CD4-positive, alpha-beta T cell treated with Interleukin-4 for 4 hours (primary cell): ENCODE measurements around the gene ZNF552.
"Not testable (repeated sequence)": the region's sequence is repeated elsewhere in the genome, so short reads cannot be mapped to it uniquely, and the experiment has no call there.

Source experiments
- DNase-seq: peaks from one replicate; pipeline ENCODE4 v3.0.0-alpha.2; 2020

The ZNF552 gene

DNA sequence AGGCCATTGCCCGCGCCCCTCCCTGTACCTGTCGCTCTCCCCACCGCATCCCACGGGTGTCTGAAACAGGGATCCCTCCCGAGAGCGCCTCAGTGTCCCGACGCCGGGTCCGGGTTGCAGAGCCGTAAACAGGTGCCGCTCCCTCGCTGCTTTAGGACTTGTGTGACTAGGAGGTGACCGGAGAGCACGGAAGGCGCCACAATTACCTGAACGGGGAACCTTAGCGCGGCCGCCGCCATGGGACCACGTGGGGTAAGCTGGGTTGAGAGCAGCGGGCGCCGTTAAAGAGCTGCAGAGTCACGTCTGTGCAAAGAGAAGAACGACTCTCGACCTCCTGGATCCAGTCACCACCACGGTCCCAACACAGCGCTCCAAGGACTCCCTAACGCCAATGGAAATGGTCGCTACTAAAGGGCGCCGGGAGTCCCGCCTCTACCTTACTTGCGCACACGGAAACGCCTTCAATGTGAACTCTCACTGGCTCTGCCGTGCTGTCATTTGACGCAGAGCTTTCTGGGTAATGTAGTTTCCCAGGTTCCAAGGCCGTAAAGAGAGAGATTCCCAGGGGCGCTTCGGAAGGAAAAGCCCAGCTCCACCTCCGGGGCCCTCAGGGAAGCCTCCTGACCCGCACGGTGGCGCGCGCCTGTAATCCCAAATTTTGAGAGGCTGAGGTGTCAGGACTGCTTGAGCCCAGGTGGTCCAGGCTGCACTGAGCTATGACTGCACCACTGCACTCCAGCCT lies at the start of gene ZNF552:
Gene ZNF552, minus strand, starts transcription at position 409 of the 742 bp plus-strand sequence. Its CDS starts 170 bp downstream, at position 239.
- DNase-seq: peak; percentile 81

- DNase-seq: not testable (repeated sequence)
Observed at GRCh38 chr19:57862351-57862750, 47.6 kb upstream of the ZNF552 start.

DNA sequence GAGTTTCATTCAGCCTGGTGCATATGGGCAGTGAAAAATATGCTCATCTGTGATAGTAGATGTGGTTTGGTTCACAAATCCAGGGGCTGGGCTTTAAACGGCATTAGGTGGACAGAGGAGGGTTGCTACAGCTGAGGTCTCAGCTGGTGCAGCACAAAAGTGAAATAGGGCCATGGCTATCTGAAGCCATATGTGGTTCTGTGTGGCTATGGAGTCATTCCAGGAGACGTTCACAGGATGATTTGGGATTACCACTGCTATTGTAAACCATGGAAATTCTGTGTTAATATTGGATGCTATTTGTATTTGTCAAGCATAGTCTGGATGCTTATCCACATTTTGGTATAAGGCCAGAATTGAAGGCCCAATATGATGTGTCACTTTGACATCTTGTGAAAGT lies 39.4 kb upstream of the ZNF552 start:
- DNase-seq: not testable (repeated sequence)

- DNase-seq: not testable (repeated sequence)
Observed at GRCh38 chr19:57851812-57852603, 37.3 kb upstream of the ZNF552 start.

DNA sequence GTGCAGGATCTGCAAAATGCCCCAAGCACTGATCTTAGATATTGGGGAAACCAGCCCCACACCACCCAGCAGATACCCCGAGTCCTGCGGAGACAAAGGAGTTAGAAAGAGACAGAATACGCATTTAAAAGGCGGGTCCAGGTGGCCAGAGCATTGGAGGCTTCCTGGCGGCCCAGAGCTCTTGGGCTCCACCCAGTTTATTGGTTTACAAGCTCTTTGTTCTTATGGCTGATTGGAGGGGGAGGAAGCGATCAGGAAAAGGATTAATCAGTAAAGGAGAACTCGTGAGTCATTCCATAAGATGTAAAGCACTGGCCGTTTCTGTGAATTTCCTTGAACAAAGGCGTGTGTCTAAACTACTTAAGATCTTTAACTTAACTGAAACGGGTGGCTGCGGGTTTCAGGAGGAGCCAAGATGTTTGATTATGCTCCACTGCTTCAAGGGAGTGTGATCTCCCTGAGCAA lies 35.9 kb upstream of the ZNF552 start:
- DNase-seq: peak; percentile 25

GRCh38 chr19:57849666-57850473 lies 35.2 kb upstream of the ZNF552 start, which contains the start of gene ZNF587:
Gene ZNF587, plus strand, starts transcription at chr19:57849859. Its CDS starts 180 bp downstream, at chr19:57850039.
- peak; percentile 86 for DNase-seq

GRCh38 chr19:57849162-57849665 lies 34.5 kb upstream of the ZNF552 start:
- DNase-seq: not testable (repeated sequence)

- DNase-seq: not testable (repeated sequence)
Observed at GRCh38 chr19:57847164-57847563, 32.5 kb upstream of the ZNF552 start.

DNA sequence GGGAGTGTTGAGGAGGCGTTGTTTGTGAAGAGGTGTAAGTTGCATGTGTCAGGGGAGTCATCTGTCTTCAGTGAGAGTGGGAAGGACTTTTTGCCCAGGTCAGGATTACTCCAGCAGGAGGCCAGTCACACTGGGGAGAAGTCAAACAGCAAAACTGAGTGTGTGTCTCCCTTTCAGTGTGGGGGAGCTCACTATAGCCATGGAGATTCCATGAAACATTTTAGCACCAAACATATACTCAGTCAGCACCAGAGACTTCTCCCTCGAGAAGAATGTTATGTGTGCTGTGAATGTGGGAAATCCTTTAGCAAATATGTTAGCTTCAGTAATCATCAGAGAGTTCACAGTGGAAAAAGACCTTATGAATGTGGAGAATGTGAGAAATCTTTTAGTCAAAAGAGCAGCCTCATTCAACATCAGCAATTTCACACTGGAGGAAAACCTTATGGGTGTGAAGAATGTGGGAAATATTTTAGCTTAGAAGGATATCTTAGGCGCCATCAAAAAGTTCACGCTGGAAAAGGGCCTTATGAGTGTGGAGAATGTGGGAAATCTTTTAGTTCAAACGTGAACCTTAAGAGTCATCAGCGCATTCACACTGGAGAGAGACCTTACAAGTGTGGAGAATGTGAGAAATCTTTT lies 26.5 kb upstream of the ZNF552 start:
- no peak for DNase-seq

DNA sequence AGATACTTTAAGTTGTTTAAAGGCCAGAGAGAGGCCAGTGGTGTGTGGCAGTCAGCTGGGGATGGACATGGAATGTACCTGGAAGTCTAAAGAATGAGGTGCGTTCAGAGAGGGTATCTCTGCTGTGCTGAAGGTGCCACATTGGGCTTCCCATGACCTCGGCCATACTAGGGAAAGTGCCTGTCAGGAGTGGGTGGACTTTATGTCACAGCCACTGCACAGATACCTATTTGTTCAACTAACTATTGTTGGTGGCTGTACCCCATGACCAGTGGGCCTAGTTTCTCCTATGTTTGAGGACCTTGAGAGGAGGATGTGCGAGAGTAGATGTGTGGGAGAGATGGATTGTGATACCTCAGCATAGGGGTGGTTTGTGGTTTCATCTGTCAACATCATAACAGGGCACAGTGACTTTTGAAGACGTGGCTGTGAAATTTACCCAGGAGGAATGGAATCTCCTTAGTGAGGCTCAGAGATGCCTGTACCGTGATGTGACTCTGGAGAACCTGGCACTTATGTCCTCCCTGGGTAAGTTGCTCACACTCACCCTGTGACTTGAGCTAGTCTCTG lies 24.0 kb upstream of the ZNF552 start:
- not testable (repeated sequence) for DNase-seq

GRCh38 chr19:57836991-57837390 lies 22.3 kb upstream of the ZNF552 start:
- not testable (repeated sequence) for DNase-seq

- peak; percentile 25 for DNase-seq
Observed at GRCh38 chr19:57830071-57830602, 15.4 kb upstream of the ZNF552 start, which contains the start of gene ZNF587B. Gene ZNF587B, plus strand, starts transcription at chr19:57830299. Its CDS starts 230 bp downstream, at chr19:57830529.

- no peak for DNase-seq
Observed at GRCh38 chr19:57829316-57829715, 14.6 kb upstream of the ZNF552 start.

DNA sequence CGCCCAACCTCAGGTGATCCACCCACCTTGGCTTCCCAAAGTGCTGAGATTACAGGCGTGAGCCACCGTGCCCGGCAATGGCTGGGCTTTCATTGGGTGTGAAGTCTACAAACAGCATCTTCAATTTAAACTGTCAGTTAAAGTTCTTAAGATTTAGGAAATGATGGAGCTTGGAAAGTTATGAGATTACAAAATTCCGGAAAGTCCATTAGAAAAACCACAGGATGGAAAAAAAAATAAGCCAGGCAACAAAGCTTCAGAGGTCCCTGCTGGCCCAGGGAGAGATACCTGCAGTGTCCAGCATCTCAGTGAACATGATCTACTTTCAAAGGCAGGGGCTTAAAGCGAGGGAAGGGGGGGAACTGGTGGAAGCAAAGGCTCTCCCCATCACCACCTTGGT lies 10.8 kb upstream of the ZNF552 start:
- no peak for DNase-seq

DNA sequence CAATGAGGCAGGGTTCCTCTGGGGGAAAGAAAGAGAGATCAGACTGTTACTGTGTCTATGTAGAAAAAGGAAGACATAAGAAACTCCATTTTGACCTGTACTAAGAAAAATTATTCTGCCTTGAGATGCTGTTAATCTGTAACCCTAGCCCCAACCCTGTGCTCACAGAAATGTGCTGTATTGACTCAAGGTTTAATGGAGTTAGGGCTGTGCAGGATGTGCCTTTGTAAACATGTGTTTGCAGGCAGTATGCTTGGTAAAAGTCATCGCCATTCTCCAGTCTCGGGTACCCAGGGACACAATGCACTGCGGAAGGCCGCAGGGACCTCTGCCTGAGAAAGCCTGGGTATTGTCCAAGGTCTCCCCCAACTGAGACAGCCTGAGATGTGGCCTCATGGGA lies 8.9 kb upstream of the ZNF552 start:
- DNase-seq: not testable (repeated sequence)

DNA sequence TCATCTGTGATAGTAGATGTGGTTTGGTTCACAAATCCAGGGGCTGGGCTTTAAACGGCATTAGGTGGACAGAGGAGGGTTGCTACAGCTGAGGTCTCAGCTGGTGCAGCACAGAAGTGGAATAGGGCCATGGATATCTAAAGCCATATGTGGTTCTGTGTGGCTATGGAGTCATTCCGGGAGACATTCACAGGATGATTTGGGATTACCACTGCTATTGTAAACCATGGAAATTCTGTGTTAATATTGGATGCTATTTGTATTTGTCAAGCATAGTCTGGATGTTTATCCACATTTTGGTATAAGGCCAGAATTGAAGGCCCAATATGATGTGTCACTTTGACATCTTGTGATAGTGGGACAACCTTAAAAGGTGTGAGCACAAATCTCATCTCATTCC lies 8.4 kb upstream of the ZNF552 start:
- not testable (repeated sequence) for DNase-seq

- not testable (repeated sequence) for DNase-seq
Observed at GRCh38 chr19:57821501-57821900, 6.8 kb upstream of the ZNF552 start.

- DNase-seq: not testable (repeated sequence)
Observed at GRCh38 chr19:57821095-57821494, 6.4 kb upstream of the ZNF552 start.

DNA sequence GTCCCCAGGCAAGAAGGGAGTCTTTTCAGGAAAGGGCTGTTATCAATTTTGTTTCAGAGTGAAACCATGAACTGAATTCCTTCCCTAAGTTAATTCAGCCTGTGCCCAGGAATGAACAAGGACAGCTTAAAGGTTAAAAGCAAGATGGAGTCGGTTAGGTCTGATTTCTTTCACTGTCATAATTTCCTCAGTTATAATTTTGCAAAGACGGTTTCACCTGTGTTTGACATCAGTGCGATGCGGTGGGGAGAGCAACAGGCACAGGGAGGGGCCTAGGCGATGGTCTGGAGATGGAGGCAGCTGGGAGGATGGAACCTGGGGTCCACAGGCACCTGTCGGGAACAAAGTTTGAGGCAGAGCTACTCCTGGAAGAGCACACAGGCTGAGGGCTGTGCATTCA lies 5.9 kb upstream of the ZNF552 start:
- DNase-seq: no peak

GRCh38 chr19:57819475-57820148 lies 4.9 kb upstream of the ZNF552 start:
- peak; percentile 90 for DNase-seq

DNA sequence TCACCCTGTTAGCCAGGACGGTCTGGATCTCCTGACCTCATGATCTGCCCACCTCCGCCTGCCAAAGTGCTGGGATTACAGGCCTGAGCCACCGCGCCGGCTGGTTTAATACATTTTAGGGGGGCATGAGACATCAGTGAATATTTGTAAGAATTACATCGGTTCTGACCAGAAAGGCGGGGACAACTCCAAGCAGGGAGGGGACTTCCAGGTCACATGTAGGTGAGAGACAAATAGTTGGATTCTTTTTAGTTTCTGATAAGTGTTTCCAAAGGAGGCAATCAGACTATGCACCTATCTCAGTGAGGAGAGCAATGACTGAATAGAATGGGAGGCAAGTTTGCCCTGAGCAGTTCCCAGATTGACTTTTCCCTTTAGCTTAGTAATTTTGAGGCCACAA lies 3.7 kb upstream of the ZNF552 start:
- DNase-seq: no peak
